Measurements from ENCODE around the gene TCERG1L. TPM values are rescaled to one million over a fixed set of nuclear protein-coding genes. Genes with fewer than 3 reads are reported as not detected.

Gene TCERG1L
- total RNA-seq, 2 donors from 2014 or later, result 1.6 to 4.5 TPM

GRCh38 chr10:131082201-131082850 lies 229.2 kb downstream of the TCERG1L start:
- H3K27ac Mint-ChIP-seq, result no peak overlapping the region
- H3K36me3 Mint-ChIP-seq (ENCODE audit: low read depth), result no peaks in the 10 kb centered on the region
- no peaks in the 10 kb centered on the region for H3K4me1 ChIP-seq (ENCODE audit: control insufficient read depth, insufficient read depth, low read length)
- 81 to 86% methylated on average over 8 to 12 of the region's 13 CpGs for WGBS, 2 experiments (ENCODE audit: insufficient coverage in 1 of 2, insufficient read length in 1 of 2)
- no peak for TF ChIP-seq CTCF (conservative IDR thresholded peaks at IDR 0.05)
- no peaks in the 10 kb centered on the region for H3K9me3 Mint-ChIP-seq
- no peak overlapping the region for H3K4me3 ChIP-seq (ENCODE audit: low read length)
- peaks cover 3% of the 10 kb centered on the region for H3K27me3 Mint-ChIP-seq (ENCODE audit: insufficient read depth)
- no peaks in the 10 kb centered on the region for H3K36me3 ChIP-seq (ENCODE audit: control insufficient read depth, insufficient read depth, low read length)
- H3K27ac ChIP-seq (ENCODE audit: low read depth, low read length), result no peak overlapping the region
- no peaks in the 10 kb centered on the region for H3K9me3 ChIP-seq (ENCODE audit: control insufficient read depth, low read length)
- no peaks in the 10 kb centered on the region for H3K27me3 ChIP-seq (ENCODE audit: control insufficient read depth, insufficient read depth, low read length, poor library complexity, severe bottlenecking)
- no peak for DNase-seq
- no peak overlapping the region for H3K9ac ChIP-seq (ENCODE audit: extremely low read depth, low read length, poor library complexity, severe bottlenecking)
- H3K4me3 Mint-ChIP-seq, result no peak overlapping the region
- H3K4me1 Mint-ChIP-seq, result peaks cover 2% of the 10 kb centered on the region

GRCh38 chr10:131081786-131082185 lies 229.7 kb downstream of the TCERG1L start:
- Mint-ChIP-seq H3K4me1 (peaks cover 2% of the 10 kb centered on the region), H3K9me3 (no peaks in the 10 kb centered on the region), H3K36me3 (ENCODE audit: low read depth) (no peaks in the 10 kb centered on the region), H3K27ac (no peak overlapping the region), H3K4me3 (no peak overlapping the region), H3K27me3 (ENCODE audit: insufficient read depth) (peaks cover 3% of the 10 kb centered on the region)
- Histone ChIP-seq H3K9me3 (ENCODE audit: control insufficient read depth, low read length) (no peaks in the 10 kb centered on the region), H3K36me3 (ENCODE audit: control insufficient read depth, insufficient read depth, low read length) (no peaks in the 10 kb centered on the region), H3K4me3 (ENCODE audit: low read length) (no peak overlapping the region), H3K27me3 (ENCODE audit: control insufficient read depth, insufficient read depth, low read length, poor library complexity, severe bottlenecking) (no peaks in the 10 kb centered on the region), H3K9ac (ENCODE audit: extremely low read depth, low read length, poor library complexity, severe bottlenecking) (no peak overlapping the region), H3K27ac (ENCODE audit: low read depth, low read length) (no peak overlapping the region), H3K4me1 (ENCODE audit: control insufficient read depth, insufficient read depth, low read length) (no peaks in the 10 kb centered on the region)
- 88 to 91% methylated on average over 4 to 6 of the region's 6 CpGs for WGBS, 2 experiments (ENCODE audit: insufficient coverage in 1 of 2, insufficient read length in 1 of 2)
- DNase-seq, result no peak
- TF ChIP-seq CTCF (conservative IDR thresholded peaks at IDR 0.05), result no peak

GRCh38 chr10:131081376-131081775 lies 230.1 kb downstream of the TCERG1L start:
- Histone ChIP-seq H3K4me1 (ENCODE audit: control insufficient read depth, insufficient read depth, low read length) (no peaks in the 10 kb centered on the region), H3K27me3 (ENCODE audit: control insufficient read depth, insufficient read depth, low read length, poor library complexity, severe bottlenecking) (no peaks in the 10 kb centered on the region), H3K4me3 (ENCODE audit: low read length) (no peak overlapping the region), H3K36me3 (ENCODE audit: control insufficient read depth, insufficient read depth, low read length) (no peaks in the 10 kb centered on the region), H3K27ac (ENCODE audit: low read depth, low read length) (no peak overlapping the region), H3K9ac (ENCODE audit: extremely low read depth, low read length, poor library complexity, severe bottlenecking) (no peak overlapping the region), H3K9me3 (ENCODE audit: control insufficient read depth, low read length) (no peaks in the 10 kb centered on the region)
- Mint-ChIP-seq H3K27me3 (ENCODE audit: insufficient read depth) (peaks cover 3% of the 10 kb centered on the region), H3K36me3 (ENCODE audit: low read depth) (no peaks in the 10 kb centered on the region), H3K4me3 (no peak overlapping the region), H3K27ac (no peak overlapping the region), H3K9me3 (no peaks in the 10 kb centered on the region), H3K4me1 (peaks cover 2% of the 10 kb centered on the region)
- no peak for DNase-seq
- 89 to 95% methylated on average over 5 to 6 of the region's 6 CpGs for WGBS, 2 experiments (ENCODE audit: insufficient coverage in 1 of 2, insufficient read length in 1 of 2)
- no peak for TF ChIP-seq CTCF (conservative IDR thresholded peaks at IDR 0.05)

Data from endodermal cell (in vitro differentiated cells).